MM.1S (cell line): ENCODE results near the gene LYZL1.

Experiments
- DNase-seq: peaks from one replicate; pipeline ENCODE4 v3.0.0-alpha.2; 2015
- H2AFZ ChIP-seq: fragments of 300-600 bp; sonication (generic); 2 replicates; pipeline ENCODE4 v1.6.0; 2016; ENCODE audit warnings: antibody characterized with exemption, low read length
- H3F3A ChIP-seq: fragments of 300-600 bp; sonication (generic); 2 replicates; pipeline ENCODE4 v1.6.1; 2016; ENCODE audit warnings: mild to moderate bottlenecking, antibody characterized with exemption, low read length, moderate library complexity, mixed read lengths; ENCODE audit not compliant: insufficient read depth
- H3K27ac ChIP-seq: fragments of 300-600 bp; sonication (generic); 2 replicates; pipeline ENCODE4 v1.5.1; 2016; ENCODE audit warnings: mild to moderate bottlenecking, low read length
- H3K27me3 ChIP-seq: fragments of 300-600 bp; sonication (generic); replicated peaks from 2 replicates; pipeline ENCODE4 v1.6.0; 2016; ENCODE audit warnings: low read length; ENCODE audit not compliant: insufficient read depth
- H3K36me3 ChIP-seq: fragments of 300-600 bp; sonication (generic); replicated peaks from 2 replicates; pipeline ENCODE4 v1.6.1; 2016; ENCODE audit warnings: mild to moderate bottlenecking, low read length, mixed read lengths; ENCODE audit not compliant: insufficient read depth
- H3K4me1 ChIP-seq: fragments of 300-600 bp; sonication (generic); 2 replicates; pipeline ENCODE4 v1.6.1; 2016; ENCODE audit warnings: low read length, mixed read lengths
- H3K4me2 ChIP-seq: fragments of 300-600 bp; sonication (generic); 2 replicates; pipeline ENCODE4 v1.6.0; 2016; ENCODE audit warnings: low read depth, low read length
- H3K4me3 ChIP-seq: fragments of 300-600 bp; sonication (generic); 2 replicates; pipeline ENCODE4 v1.5.1; 2016; ENCODE audit warnings: low read length, mixed read lengths
- H3K79me2 ChIP-seq: fragments of 300-600 bp; sonication (generic); 2 replicates; pipeline ENCODE4 v1.6.1; 2016; ENCODE audit warnings: mixed run types, low read length, mixed read lengths
- H3K9ac ChIP-seq: fragments of 300-600 bp; sonication (generic); 2 replicates; pipeline ENCODE4 v1.6.1; 2016; ENCODE audit warnings: low read length, mixed read lengths
- H3K9me2 ChIP-seq: fragments of 300-600 bp; sonication (generic); replicated peaks from 2 replicates; pipeline ENCODE4 v1.6.1; 2016; ENCODE audit warnings: mild to moderate bottlenecking, low read length, mixed read lengths; ENCODE audit not compliant: insufficient read depth
- H3K9me3 ChIP-seq: fragments of 300-600 bp; sonication (generic); replicated peaks from 2 replicates; pipeline ENCODE4 v1.6.1; 2016; ENCODE audit warnings: mild to moderate bottlenecking, low read length, mixed read lengths; ENCODE audit not compliant: insufficient read depth
- H4K20me1 ChIP-seq: fragments of 300-600 bp; sonication (generic); 2 replicates; pipeline ENCODE4 v1.6.1; 2016; ENCODE audit warnings: mild to moderate bottlenecking, low read length, moderate library complexity, mixed read lengths; ENCODE audit not compliant: insufficient read depth
- CTCF ChIP-seq: fragments of 300-600 bp; sonication (generic); IDR thresholded peaks from 2 replicates; pipeline ENCODE4 v1.5.1; 2016; ENCODE audit warnings: antibody characterized with exemption, low read length, mixed read lengths
- EZH2 ChIP-seq: fragments of 300-600 bp; sonication (generic); optimal IDR thresholded peaks from 2 replicates; pipeline ENCODE3; 2017; ENCODE audit warnings: low read depth, mild to moderate bottlenecking, antibody characterized with exemption, low read length, mixed read lengths
- EZH2phosphoT487 ChIP-seq: fragments of 300-600 bp; sonication (generic); IDR thresholded peaks from 2 replicates; pipeline ENCODE4 v1.6.1; 2018; ENCODE audit warnings: antibody characterized with exemption, low read length

Gene LYZL1

GRCh38 chr10:29324220-29324841 lies 35.5 kb downstream of the LYZL1 start:
- Histone ChIP-seq H3K9me3 (no peaks in the 10 kb centered on the region), H3K4me3 (no peak overlapping the region), H3K4me1 (no peaks in the 10 kb centered on the region), H3K9ac (no peak overlapping the region), H3K36me3 (no peaks in the 10 kb centered on the region), H3K9me2 (no peaks in the 10 kb centered on the region), H3K79me2 (no peaks in the 10 kb centered on the region), H3F3A (no peaks in the 10 kb centered on the region), H4K20me1 (no peaks in the 10 kb centered on the region), H2AFZ (no peak overlapping the region), H3K27me3 (no peaks in the 10 kb centered on the region), H3K27ac (no peak overlapping the region), H3K4me2 (no peak overlapping the region)
- TF ChIP-seq EZH2 = no peak
- no peak for TF ChIP-seq CTCF
- TF ChIP-seq EZH2phosphoT487 = no peak
- no peak for DNase-seq

GRCh38 chr10:29326299-29326698 lies 37.4 kb downstream of the LYZL1 start:
- Histone ChIP-seq H3K27me3 (no peaks in the 10 kb centered on the region), H3K4me2 (no peak overlapping the region), H3K4me3 (no peak overlapping the region), H3F3A (no peaks in the 10 kb centered on the region), H3K4me1 (no peaks in the 10 kb centered on the region), H3K36me3 (no peaks in the 10 kb centered on the region), H3K9ac (no peak overlapping the region), H2AFZ (no peak overlapping the region), H3K79me2 (no peaks in the 10 kb centered on the region), H3K9me2 (no peaks in the 10 kb centered on the region), H4K20me1 (no peaks in the 10 kb centered on the region), H3K27ac (no peak overlapping the region), H3K9me3 (no peaks in the 10 kb centered on the region)
- DNase-seq = no peak
- TF ChIP-seq CTCF = no peak
- TF ChIP-seq EZH2phosphoT487 = no peak

- Histone ChIP-seq H3K27ac (no peak overlapping the region), H2AFZ (no peak overlapping the region), H3F3A (no peaks in the 10 kb centered on the region), H3K4me1 (no peaks in the 10 kb centered on the region), H3K27me3 (no peaks in the 10 kb centered on the region), H3K79me2 (no peaks in the 10 kb centered on the region), H3K4me3 (no peak overlapping the region), H3K9ac (no peak overlapping the region), H4K20me1 (no peaks in the 10 kb centered on the region), H3K9me3 (no peaks in the 10 kb centered on the region), H3K9me2 (no peaks in the 10 kb centered on the region), H3K4me2 (no peak overlapping the region), H3K36me3 (no peaks in the 10 kb centered on the region)
- no peak for DNase-seq
- TF ChIP-seq CTCF (no peak), EZH2phosphoT487 (no peak), EZH2 (no peak)
Observed at GRCh38 chr10:29326886-29327745, 38.2 kb downstream of the LYZL1 start.
